ENCODE results near the gene STK11IP. TPM values are rescaled to one million over a fixed set of nuclear protein-coding genes. Genes with fewer than 3 reads are reported as not detected.

The STK11IP gene
- total and polyA plus RNA-seq, 2 of the 13 experiments (the other 11 are each of a cell fraction or from before 2014, with no cell fraction given): 12.8 to 24.0 TPM

- TF ChIP-seq HNF1B (CRISPR knock-in tag; IDR thresholded peaks at IDR 0.05) (no peak), KDM6A (CRISPR knock-in tag; IDR thresholded peaks at IDR 0.05; ENCODE audit: low read depth) (no peak), LRRFIP1 (CRISPR knock-in tag; conservative IDR thresholded peaks at IDR 0.05) (no peak), TEF (CRISPR knock-in tag; IDR thresholded peaks at IDR 0.05) (no peak), ZNF784 (CRISPR knock-in tag; IDR thresholded peaks at IDR 0.05; ENCODE audit: borderline replicate concordance) (0 out of 2 replicates have a peak, but pooled peaks have one; percentile 22), ZSCAN31 (CRISPR knock-in tag; IDR thresholded peaks at IDR 0.05; ENCODE audit: low read depth) (no peak), GMEB2 (CRISPR knock-in tag; IDR thresholded peaks at IDR 0.05; ENCODE audit: low read depth) (no peak), SP5 (CRISPR knock-in tag; IDR thresholded peaks at IDR 0.05; ENCODE audit: borderline replicate concordance, low read depth) (peak; percentile 40; the same call in 1 of the 2 replicates), ZNF629 (CRISPR knock-in tag; conservative IDR thresholded peaks at IDR 0.05) (no peak), GABPB1 (CRISPR knock-in tag; IDR thresholded peaks at IDR 0.05) (no peak), HINFP (CRISPR knock-in tag; IDR thresholded peaks at IDR 0.05; ENCODE audit: low read depth) (no peak), SMC3 (IDR thresholded peaks at IDR 0.05; ENCODE audit: low read length) (no peak), MATR3 (CRISPR knock-in tag; IDR thresholded peaks at IDR 0.05) (no peak), ADNP (CRISPR knock-in tag; IDR thresholded peaks at IDR 0.05) (no peak), SOX6 (IDR thresholded peaks at IDR 0.05) (no peak), SOX6 (CRISPR knock-in tag; IDR thresholded peaks at IDR 0.05) (no peak), ZNF124 (CRISPR knock-in tag; IDR thresholded peaks at IDR 0.05) (no peak), HMG20B (CRISPR knock-in tag; conservative IDR thresholded peaks at IDR 0.05) (no peak), NRL (CRISPR knock-in tag; IDR thresholded peaks at IDR 0.05; ENCODE audit: borderline replicate concordance) (no peak)
Measured at GRCh38 chr2:219595256-219595655, 2.4 kb upstream of the STK11IP start (continued).

Measured in HepG2 (cell line).